Lower leg skin (tissue), 4 donors: ENCODE data around the gene JMJD7. TPM values are rescaled to one million over a fixed set of nuclear protein-coding genes. Genes with fewer than 3 reads are reported as not detected.

Experiments used
- DNase-seq, 2 donors: peaks; one replicate each; pipeline ENCODE4 v3.0.0-alpha.2; 2019; ENCODE audit warnings: low spot score in 2 of 2
- H3K4me3 ChIP-seq: fragments of 200-600 bp; sonication (generic); 2 replicates; pipeline ENCODE4 v1.5.1; 2017; ENCODE audit warnings: mild to moderate bottlenecking, low read depth; ENCODE audit not compliant: poor library complexity, severe bottlenecking
- CTCF ChIP-seq, 3 donors: fragments of 450-650 bp; IDR thresholded peaks; one replicate each; pipeline ENCODE4 v1.5.1; 2016; ENCODE audit warnings: antibody characterized with exemption in 3 of 3, mild to moderate bottlenecking in 3 of 3, moderate library complexity in 2 of 3
- POLR2A ChIP-seq, 2 donors: fragments of 450-650 bp; IDR thresholded peaks; one replicate each; pipeline ENCODE4 v1.6.1; 2016 to 2017; ENCODE audit warnings: antibody characterized with exemption in 2 of 2, mild to moderate bottlenecking in 1 of 2, moderate library complexity in 1 of 2
- WGBS, 2 donors: methylation state at CpG; one replicate each; pipeline ENCODE4 v1.1.5; 2018; 5-methylcytosine and 5-hydroxymethylcytosine counted together
- intact Hi-C: fragments of 100-400 bp; cut with DNase I; formaldehyde crosslinking; loops from one replicate; pipeline ENCODE4 v1.15.0; 2023; ENCODE audit warnings: low total_unique reads
- total RNA-seq, 4 donors: library from RNA; depleted of rRNA; stranded (reverse); fragments of >200 nt; gene quantifications; one replicate each; pipeline ENCODE4 v1.1.0, GENCODE V29; 2016

The JMJD7 gene
- total RNA-seq, 4 donors from 2014 or later: 40.7 to 61.6 (median 47.1) TPM

DNA sequence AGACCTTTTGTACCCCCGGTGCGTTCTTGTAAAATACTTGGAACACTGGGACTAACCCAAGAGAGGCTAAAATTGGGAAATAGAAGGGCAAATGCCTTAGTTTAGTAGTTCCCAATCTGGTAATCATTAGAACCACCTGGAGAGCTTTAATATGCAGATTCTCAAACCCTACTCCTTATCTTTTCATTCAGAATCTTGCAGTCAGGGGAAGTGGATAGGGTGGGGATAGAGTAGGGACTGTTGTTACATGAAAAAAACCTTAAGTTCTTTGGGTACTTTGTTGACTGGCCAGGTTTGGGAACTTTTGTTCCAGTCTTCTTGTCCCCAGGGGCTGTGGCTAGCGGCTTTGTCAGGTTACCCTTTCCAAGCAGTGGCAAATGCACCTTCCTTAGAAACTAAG lies 37.7 kb upstream of the JMJD7 start:
- DNase-seq: no peak
- 60 to 61% methylated on average over 3 of the region's 3 CpGs for WGBS, 2 donors
- no peak overlapping the region for H3K4me3 ChIP-seq
- intact Hi-C loops: no loop called here
- no peak for TF ChIP-seq POLR2A (IDR thresholded peaks at IDR 0.05)
- TF ChIP-seq CTCF (IDR thresholded peaks at IDR 0.05): no peak

GRCh38 chr15:41790756-41791546 lies 36.9 kb upstream of the JMJD7 start:
- WGBS, 2 donors: 32 to 38% methylated on average over 5 of the region's 5 CpGs
- H3K4me3 ChIP-seq: no peak overlapping the region
- intact Hi-C loops: no loop called here
- no peak for DNase-seq
- TF ChIP-seq POLR2A (IDR thresholded peaks at IDR 0.05): no peak
- TF ChIP-seq CTCF (IDR thresholded peaks at IDR 0.05): no peak

GRCh38 chr15:41791547-41791937 lies 36.4 kb upstream of the JMJD7 start:
- 82 to 96% methylated on average over 4 of the region's 4 CpGs for WGBS, 2 donors
- intact Hi-C loops: no loop called here
- no peak for TF ChIP-seq POLR2A (IDR thresholded peaks at IDR 0.05)
- TF ChIP-seq CTCF (IDR thresholded peaks at IDR 0.05): no peak
- no peak for DNase-seq
- no peak overlapping the region for H3K4me3 ChIP-seq

- no peak for DNase-seq
- no peak for TF ChIP-seq POLR2A (IDR thresholded peaks at IDR 0.05)
- TF ChIP-seq CTCF (IDR thresholded peaks at IDR 0.05): no peak
- intact Hi-C loops: no loop called here
- 70 to 71% methylated on average over 5 of the region's 5 CpGs for WGBS, 2 donors
- H3K4me3 ChIP-seq: no peak overlapping the region
Measured at GRCh38 chr15:41792000-41792637, 35.8 kb upstream of the JMJD7 start.

DNA sequence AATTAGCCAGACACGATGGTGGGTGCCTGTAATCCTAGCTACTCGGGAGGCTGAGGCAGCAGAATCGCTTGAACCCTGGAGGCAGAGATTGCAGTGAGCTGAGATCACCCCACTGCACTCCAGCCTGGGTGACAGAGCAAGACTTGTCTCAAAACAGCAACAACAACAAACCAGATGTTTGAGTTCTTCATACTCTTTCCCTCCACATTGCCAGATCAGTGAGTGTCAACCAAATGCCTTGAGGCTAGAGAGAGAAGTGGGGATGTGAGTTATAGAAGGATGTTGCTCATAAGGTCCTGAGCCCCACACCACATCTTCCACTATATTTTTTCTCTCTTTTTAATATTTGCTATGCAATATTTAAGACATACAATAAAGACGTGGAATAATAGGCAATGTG lies 33.8 kb upstream of the JMJD7 start:
- TF ChIP-seq POLR2A (IDR thresholded peaks at IDR 0.05) (no peak), CTCF (IDR thresholded peaks at IDR 0.05) (no peak)
- no peak for DNase-seq
- no peak overlapping the region for H3K4me3 ChIP-seq
- intact Hi-C loops: no loop called here
- WGBS, 2 donors: 39 to 49% methylated on average over 4 of the region's 4 CpGs
